Amniotic epithelial cell (primary cell): ENCODE measurements around the gene NDUFB3.
A peak's percentile ranks its signal among the peaks of the same experiment; 100 is the strongest.
"Not testable (repeated sequence)": the region's sequence is repeated elsewhere in the genome, so short reads cannot be mapped to it uniquely, and the experiment has no call there.

Source experiments
- DNase-seq: peaks from one replicate; pipeline ENCODE4 v3.0.0-alpha.2; 2010; ENCODE audit warnings: low read depth

Gene NDUFB3

DNA sequence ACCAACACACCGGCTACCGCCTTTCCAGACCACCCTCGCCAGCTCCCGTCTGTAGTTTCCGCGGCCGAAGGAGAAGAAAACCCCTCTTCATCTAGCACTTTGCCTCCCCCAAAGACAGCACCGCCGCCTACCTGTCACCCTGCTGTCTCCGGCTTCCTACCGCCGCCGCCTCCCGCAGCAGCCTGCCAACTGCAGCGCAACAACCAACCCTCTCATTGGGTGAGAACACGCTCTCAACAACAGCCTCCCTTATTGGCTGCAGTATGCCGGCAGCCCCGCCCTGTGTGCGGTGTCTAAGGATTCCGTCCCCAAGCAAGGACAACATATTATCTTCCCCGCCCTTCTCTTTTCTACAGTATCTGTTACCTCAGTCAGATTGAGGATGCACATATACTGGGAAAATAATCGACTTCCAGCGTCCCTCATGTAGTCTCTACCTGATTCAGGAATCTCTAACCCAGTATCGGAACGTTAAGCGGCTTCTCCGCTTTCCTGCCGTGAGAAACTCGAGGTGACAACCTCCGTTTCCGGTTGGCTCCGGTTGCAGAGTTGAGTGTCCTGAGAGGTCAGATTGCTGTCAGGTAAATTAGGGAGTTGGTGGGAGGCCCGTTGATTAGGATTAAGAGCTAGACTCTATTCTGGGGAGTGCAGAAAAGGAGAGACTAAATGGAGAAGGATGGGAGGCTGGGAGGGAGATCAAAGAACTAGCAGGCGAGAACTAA lies at the start of gene NDUFB3, which contains the start of gene HYCC2:
Gene NDUFB3, plus strand, starts transcription at position 523 of the 722 bp plus-strand sequence. CDS start 6,882 bp downstream, outside the sequence.
Gene HYCC2, minus strand, starts transcription at position 193 of the 722 bp plus-strand sequence. CDS start 47,662 bp downstream, outside the sequence.
- DNase-seq = peak; percentile 91

DNA sequence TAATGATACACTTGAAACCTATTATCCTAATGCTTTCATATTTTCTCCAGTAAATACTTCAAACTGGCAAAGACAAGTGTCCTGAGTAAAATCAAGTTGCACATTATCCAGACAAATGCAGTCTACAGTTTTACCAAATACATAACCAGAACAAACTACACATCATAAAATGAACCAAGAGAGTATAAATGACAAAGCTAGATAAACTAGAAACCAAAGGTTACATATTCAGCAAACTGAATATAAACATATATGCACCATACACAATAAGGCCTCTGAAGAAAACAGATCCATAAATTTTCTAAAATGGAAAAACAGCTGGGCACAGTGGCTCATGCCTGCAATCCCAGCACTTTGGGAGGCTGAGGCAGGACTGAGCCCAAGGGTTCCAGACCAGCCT lies 47.3 kb upstream of the NDUFB3 start:
- DNase-seq = no peak

DNA sequence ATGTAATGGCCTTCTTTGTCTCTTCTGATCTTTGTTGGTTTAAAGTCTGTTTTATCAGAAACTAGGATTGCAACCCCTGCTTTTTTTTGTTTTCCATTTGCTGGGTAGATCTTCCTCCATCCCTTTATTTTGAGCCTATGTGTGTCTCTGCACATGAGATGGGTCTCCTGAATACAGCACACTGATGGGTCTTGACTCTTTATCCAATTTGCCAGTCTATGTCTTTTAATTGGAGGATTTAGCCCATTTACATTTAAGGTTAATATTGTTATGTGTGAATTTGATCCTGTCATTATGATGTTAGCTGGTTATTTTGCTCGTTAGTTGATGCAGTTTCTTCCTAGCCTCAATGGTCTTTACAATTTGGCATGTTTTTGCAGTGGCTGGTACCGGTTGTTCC lies 37.4 kb upstream of the NDUFB3 start:
- DNase-seq = not testable (repeated sequence)

DNA sequence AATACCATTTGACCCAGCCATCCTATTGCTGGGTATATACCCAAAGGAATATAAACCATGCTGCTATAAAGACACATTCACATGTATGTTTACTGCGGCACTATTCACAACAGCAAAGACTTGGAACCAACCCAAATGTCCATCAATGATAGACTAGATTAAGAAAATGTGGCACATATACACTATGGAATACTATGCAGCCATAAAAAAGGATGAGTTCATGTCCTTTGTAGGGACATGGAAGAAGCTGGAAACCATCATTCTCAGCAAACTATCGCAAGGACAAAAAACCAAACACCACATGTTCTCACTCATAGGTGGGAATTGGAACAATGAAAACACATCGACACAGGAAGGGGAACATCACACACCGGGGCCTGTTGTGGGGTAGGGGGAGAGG lies 33.4 kb upstream of the NDUFB3 start:
- DNase-seq = not testable (repeated sequence)

DNA sequence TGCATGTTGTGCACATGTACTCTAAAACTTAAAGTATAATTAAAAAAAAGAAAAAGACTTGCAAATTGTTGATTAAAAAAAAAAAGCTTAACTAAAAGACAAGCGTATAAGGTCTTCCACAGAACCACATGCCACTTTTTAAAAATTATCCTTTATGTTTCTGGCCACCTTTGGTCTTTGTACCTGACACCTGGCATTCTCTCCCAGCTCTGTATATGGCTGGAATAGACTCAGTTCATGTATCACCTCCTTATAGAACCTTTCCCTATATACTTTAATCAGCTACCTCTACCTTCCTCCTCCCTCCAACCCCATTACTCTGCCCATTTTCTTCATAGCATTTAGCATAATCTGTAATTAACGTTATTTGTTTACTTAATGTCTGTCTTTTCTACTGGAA lies 32.9 kb upstream of the NDUFB3 start:
- no peak for DNase-seq

DNA sequence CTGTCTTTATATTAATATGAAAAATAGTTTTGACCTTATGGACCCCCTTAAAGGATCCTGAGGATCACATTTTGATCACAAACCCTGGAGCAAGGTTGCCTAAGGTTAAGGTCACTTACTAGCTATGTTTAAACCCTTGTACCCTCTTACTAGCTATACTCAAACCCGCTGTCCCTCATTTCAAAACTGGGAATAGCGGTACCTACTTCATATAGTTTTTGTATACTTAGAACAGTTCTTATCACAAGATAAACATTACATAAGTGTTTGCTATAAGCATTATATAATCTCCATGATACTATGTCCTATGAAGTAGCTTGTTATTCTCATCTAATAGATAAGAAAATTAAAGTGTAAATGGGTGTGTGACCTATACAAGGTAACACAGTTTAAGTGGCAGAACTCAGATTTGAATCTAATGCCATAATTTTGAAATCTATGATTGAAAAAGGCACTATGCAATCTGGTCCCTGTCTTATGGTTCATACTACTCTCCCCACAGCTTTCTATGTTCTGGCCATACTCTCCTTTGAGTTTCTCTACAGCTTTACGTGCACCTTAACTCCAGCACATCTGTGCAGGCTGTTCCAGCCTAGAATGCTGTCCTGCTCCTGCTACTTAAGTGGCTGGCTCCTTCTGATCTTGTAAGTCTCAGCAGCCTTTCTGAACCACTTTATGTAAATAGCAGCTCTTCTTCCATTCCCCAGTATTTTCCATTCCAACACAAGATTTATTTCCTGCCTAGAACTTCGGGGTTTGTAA lies 30.8 kb upstream of the NDUFB3 start:
- no peak for DNase-seq

DNA sequence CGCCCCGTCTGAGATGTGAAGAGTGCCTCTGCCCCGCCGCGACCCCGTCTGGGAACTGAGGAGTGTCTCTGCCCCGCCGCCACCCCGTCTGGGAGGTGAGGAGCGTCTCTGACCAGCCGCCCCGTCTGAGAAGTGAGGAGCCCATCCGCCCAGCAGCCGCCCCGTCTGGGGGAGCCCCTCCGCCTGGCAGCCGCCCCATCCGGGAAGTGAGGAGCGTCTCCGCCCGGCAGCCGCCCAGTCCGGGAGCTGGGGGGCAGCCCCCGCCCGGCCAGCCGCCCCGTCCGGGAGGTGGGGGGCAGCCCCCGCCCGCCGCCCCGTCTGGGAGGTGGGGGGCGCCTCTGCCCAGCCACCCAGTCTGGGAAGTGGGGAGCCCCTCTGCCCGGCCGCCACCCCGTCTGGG lies 29.4 kb upstream of the NDUFB3 start:
- DNase-seq = not testable (repeated sequence)

DNA sequence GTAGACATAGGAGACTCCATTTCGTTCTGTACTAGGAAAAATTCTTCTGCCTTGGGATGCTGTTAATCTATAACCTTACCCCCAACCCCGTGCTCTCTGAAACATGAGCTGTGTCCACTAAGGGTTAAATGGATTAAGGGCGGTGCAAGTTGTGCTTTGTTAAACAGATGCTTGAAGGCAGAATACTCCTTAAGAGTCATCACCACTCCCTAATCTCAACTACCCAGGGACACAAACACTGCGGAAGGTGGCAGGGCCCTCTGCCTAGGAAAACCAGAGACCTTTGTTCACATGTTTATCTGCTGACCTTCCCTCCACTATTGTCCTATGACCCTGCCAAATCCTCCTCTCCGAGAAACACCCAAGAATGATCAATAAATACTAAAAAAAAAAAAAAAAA lies 28.8 kb upstream of the NDUFB3 start:
- DNase-seq = not testable (repeated sequence)

DNA sequence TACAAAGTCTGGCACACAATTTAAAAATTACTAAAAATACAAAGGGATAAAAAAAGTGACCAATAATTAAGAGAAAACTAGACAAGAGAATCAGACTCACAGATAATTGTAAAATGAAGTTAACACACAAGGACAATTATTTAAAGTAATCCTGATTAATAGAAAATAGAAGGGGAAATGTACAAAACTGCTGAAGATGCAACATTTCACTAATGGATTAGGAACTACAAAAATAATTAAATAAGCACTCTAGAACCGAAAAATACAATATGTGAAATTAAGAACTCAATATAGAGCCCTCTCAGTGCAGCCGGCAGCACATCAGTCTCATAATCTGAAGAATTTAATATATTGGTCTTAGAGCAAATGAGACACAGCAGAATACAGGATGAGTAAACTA lies 24.9 kb upstream of the NDUFB3 start:
- no peak for DNase-seq

DNA sequence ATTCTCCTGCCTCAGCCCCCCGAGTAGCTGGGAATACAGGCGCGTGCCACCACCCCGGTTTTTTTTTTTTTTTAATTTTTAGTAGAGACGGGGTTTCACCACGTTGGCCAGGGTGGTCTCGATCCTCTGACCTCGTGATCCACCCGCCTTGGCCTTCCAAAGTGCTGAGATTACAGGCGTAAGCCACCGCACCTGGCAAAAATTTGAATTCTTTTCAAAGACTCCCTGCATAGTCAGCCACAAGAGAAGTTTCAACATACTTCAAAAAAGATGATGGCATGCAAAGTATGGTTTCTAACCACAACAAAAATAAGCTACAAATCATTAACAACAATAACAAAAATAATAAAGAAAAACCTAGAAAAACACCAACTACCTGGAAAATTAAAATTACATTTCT lies 22.3 kb upstream of the NDUFB3 start:
- peak; percentile 62 for DNase-seq

DNA sequence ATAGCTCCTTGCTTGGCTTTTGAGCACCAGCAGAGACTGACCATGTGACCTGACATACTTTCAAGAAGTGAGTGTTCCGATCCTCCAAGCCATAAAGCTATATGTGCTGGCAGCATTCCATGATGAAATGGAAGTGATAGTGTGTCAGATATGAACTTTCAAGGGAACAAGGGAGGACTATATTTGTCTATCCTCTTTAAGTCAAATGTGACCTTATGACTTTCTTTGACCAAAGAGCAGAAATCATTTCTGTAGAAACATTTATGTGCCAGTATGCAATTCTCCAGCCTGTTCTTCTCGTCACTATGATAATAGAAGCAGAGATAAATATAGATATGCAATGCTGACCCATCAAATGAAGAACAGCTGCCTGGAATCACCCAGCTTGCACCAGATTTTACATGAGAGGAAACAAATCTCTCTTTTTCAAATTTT lies 14.7 kb upstream of the NDUFB3 start:
- peak; percentile 44 for DNase-seq

DNA sequence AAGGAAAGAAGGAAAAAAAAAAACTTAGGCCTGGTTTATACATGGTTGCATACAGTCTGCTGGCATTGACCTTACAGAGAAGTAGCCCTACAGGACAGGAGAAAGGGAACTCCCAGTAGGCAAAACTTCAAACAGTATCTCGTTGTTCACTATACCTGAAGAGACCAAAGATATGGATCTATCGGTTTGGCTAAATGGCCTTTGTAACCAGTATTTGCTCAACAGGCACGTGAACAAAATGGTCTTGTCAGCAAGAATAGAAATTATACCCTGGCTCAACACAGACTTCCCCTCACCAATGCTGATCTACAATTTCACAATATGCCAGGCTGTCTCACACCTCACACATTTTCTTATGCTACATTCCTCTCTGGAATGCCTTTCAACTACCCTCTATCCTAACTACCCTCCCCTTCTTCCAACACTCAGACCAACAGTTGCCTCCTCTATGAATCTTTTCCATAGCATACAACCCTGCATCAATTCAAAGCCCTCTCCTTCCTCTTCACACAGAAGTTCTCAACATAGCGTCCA lies 14.0 kb upstream of the NDUFB3 start:
- peak; percentile 42 for DNase-seq

DNA sequence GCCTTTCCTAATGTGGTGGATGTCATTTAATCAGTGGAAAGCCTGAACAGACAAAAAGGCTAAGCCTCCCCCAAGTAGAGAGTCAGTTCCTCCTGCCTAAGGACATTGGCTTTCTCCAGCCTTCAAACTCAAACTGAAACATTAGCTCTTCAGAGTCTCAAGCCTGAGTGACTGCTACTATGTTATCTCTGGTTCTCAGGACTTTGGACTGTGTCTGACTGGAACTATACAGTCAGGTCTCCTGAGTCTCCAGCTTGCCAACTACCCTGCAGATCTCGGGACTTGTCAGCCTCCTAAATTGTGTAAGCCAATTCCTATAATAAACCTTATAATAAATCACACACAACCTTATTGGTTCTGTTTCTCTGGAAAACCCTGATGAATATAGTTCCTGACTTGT lies 12.9 kb upstream of the NDUFB3 start:
- no peak for DNase-seq

DNA sequence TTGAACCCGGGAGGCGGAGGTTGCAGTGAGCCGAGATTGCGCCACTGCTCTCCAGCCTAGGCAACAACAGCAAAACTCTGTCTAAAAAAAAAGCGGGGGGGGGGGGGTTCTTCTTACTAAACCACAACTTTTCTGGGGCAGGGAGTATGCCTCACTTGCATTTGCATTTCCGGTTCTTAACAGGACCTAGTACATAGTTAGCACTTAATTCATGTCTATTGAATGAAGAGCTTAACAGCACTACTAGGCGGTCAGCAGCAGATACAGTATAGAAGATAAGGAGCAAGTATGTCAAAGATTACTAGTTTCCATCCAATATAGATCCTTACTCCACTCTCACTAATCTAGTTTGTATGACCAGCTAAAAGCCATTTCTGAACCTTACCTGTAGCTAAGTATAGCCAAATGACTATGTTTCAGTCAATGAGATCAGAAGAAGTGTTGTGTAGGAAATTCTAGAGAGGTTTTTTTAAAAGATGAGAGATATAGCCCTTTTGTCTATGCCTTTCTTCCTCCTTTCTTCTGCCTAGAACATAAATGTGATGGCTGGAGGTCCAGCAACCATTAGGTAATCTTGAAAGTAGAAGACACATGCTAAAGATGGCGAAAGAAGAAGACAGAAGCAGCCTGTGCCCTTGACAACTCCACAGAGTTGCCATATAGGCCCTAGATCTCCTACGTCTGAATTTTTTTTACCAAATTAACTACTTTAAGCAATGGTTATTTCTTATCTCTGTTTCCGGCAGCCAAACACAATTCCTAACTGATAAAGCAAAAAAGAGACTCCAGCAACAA lies 11.6 kb upstream of the NDUFB3 start:
- no peak for DNase-seq

DNA sequence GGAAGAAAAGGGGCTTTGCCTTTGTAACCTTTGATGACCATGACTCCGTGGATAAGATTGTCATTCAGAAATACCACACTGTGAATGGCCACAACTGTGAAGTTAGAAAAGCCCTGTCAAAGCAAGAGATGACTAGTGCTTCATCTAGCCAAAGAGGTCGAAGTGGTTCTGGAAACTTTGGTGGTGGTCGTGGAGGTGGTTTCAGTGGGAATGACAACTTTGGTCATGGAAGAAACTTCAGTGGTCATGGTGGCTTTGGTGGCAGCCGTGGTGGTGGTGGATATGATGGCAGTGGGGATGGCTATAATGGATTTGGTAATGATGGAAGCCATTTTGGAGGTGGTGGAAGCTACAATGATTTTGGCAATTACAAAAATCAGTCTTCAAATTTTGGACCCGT lies 8.3 kb upstream of the NDUFB3 start:
- not testable (repeated sequence) for DNase-seq

DNA sequence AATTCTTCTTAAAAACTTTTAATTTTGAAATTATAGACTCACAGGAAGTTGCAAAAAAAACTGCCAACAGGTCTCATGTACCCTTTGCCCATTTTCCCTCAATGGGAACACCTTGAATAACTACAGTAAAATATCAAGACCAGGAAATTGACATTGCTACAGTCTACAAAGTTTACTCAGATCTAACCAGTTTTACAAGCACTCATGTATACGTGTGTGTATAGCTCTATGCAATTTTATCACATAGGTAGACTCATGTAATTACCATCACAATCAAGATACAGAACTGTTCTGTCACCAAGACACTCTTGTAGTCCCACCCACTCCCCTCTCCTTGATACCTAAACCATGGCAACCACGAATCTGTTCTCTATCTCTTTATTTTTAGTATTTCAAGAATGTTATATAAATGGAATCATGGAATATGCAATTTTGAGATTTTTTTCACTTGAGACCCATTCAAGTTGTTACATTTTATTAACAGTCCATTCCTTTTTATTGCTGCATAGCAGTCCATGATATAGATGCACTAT lies 6.9 kb upstream of the NDUFB3 start:
- no peak for DNase-seq

DNA sequence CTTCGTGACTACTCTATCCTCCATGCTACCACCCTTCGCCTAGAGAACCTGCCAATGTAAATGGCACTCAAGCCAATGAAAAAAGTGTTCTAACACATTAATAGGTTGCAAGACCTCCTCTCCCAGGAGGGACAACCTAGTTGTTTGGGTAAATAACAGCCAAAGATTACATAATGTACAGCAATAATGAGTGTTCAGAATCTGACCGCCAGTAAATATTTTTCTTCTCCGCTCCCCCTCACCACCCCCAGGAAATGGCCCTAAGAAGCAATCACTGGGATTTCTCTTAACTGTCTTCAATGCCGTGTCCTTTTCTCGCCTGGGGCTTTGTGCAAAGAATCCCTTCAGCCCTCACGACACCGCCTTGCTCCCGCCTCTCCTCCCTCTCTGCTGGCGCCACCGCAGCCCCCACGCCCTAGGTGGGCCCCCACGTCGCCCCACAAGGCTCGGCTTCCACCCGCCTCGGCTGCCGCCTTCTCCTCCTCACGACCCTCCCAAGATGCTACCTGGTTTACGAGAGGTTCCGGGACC lies 788 bp upstream of the NDUFB3 start:
- peak; percentile 24 for DNase-seq

DNA sequence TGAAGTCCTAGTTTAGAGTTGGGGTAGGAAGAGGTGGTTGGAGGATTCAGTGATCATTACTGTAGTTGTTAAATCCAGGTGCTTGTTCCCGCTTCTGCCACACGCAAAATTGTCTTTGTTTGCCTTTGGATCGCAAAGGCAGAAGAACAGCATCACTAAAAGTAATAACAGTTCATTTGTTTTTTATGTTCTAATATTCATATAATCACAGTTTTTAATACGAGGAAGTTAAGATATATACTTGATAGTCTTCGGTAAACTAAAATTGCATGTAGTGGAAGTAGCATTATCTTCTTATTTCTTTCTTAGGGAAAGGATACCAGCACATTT lies 365 bp downstream of the NDUFB3 start:
- DNase-seq = no peak

DNA sequence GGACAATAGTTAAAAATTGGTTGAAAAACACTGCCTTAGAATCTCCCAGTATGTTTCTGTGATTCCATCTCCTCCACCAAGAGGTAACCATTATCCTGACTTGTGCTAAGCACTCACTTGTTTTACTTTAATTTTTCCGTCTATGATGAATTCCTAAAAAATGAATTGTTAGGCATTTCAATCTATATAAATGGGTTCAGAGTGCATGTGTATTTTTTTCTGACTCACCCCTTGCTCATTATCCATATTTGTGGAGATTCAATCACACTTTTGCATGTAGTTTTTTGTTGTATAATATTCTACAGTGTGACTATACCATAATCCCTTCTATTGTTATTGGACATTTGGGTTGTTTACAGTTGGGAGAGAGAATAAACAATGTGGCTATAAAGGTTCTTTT lies 1.3 kb downstream of the NDUFB3 start:
- DNase-seq = no peak

DNA sequence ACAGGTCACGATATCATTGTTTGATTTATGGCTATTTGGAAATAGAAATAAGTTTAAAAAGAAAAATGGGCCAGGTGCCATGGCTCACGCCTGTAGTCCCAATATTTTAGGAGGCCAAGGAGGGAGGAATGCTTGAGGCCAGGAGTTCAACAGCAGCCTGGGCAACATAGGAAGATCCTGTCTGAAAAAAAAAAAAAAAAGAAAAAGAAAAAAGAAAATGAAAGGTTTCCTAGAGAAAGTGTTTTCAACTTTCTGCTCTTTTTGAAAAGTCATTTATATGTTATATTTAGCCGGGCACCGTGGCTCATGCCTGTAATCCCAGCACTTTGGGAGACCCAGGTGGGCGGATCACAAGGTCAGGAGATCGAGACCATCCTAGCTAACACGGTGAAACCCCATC lies 3.2 kb downstream of the NDUFB3 start:
- DNase-seq = no peak

DNA sequence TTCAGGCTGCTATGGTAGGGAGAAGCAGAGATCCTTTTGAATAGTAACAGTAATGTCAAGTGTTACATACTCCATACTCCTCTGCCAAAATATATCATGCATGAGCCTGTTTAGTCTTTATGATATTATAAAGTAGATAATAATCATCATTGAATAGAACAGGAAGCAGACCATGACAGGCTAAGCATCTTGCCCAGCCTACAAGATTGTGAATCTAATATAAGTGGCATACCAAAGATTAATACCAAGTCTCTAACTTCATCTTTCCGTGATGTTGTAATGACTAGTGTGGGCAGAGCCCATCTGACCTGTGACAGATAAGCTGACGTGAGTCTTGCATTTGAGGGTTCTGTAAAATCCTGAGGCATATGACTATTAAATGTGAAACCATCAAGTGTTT lies 13.1 kb downstream of the NDUFB3 start:
- DNase-seq = peak; percentile 80

DNA sequence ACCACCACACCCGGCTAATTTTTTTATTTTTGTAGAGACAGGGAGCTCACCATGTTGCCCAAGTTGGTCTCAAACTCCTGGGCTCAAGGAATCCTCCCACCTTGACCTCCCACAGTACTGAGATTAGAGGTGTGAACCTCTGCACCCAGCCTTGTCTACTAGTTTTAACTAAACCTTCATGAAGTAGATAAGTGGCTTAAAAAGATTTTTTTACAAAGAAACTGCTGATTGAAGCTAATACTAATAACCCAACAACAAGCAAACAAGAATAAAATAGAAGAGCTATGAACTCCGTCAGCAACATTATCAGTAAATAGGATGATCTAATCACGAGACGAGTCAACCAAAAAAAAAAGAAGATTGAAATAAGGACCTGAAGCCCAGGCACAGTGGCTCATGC lies 18.8 kb downstream of the NDUFB3 start:
- no peak for DNase-seq
